Fibroblast of lung (primary cell): ENCODE results near the gene C6orf62. TPM values are rescaled to one million over a fixed set of nuclear protein-coding genes. Genes with fewer than 3 reads are reported as not detected.
"Not testable (repeated sequence)": the region's sequence is repeated elsewhere in the genome, so short reads cannot be mapped to it uniquely, and the experiment has no call there.

Source experiments
- DNase-seq, 2 donors: peaks; one replicate each; pipeline versions ENCODE4 v3.0.0 to v3.0.0-alpha.2; 2010; ENCODE audit warnings: low read depth in 2 of 2
- H2AFZ ChIP-seq: 2 replicates; pipeline ENCODE4 v1.5.1; 2012; ENCODE audit warnings: low read length, control low read depth, inconsistent platforms
- H3K27ac ChIP-seq: 2 replicates; pipeline ENCODE4 v1.5.1; 2011; ENCODE audit warnings: low read length, control low read depth; ENCODE audit not compliant: insufficient read depth
- H3K27me3 ChIP-seq: 2 replicates; pipeline ENCODE4 v1.5.1; 2011; ENCODE audit warnings: mild to moderate bottlenecking, low read length; ENCODE audit not compliant: control insufficient read depth, insufficient read depth
- H3K36me3 ChIP-seq: 2 replicates; pipeline ENCODE4 v1.5.1; 2011; ENCODE audit warnings: low read length; ENCODE audit not compliant: control insufficient read depth, insufficient read depth
- H3K4me1 ChIP-seq: 2 replicates; pipeline ENCODE4 v1.5.1; 2011; ENCODE audit warnings: low read length; ENCODE audit not compliant: control insufficient read depth, insufficient read depth; ENCODE audit errors: extremely low read depth
- H3K4me2 ChIP-seq: 2 replicates; pipeline ENCODE4 v1.5.1; 2011; ENCODE audit warnings: low read length, control low read depth; ENCODE audit not compliant: insufficient read depth; ENCODE audit errors: extremely low read depth
- H3K4me3 ChIP-seq, 4 experiments: fragments of 200-600 bp in 1 of 4; sonication (generic) in 1 of 4; replicated peaks in 1 of 4; 2 replicates each; pipeline ENCODE4 v1.5.1; 2011 to 2016; ENCODE audit warnings: low read length in 4 of 4, low read depth in 3 of 4, mild to moderate bottlenecking in 3 of 4, control low read depth in 2 of 4, inconsistent platforms in 1 of 4, mixed read lengths in 1 of 4; ENCODE audit not compliant: insufficient read depth in 1 of 4; ENCODE audit errors: control extremely low read depth in 1 of 4
- H3K79me2 ChIP-seq: 2 replicates; pipeline ENCODE4 v1.5.1; 2012; ENCODE audit warnings: mild to moderate bottlenecking, low read length, inconsistent platforms; ENCODE audit not compliant: control insufficient read depth, insufficient read depth
- H3K9ac ChIP-seq: 2 replicates; pipeline ENCODE4 v1.5.1; 2011; ENCODE audit warnings: mild to moderate bottlenecking, low read length, control low read depth; ENCODE audit not compliant: insufficient read depth
- H3K9me3 ChIP-seq: 2 replicates; pipeline ENCODE4 v1.5.1; 2012; ENCODE audit warnings: low read depth, low read length; ENCODE audit not compliant: control insufficient read depth, insufficient read depth
- H4K20me1 ChIP-seq: 2 replicates; pipeline ENCODE4 v1.5.1; 2011; ENCODE audit warnings: low read length; ENCODE audit not compliant: control insufficient read depth, insufficient read depth; ENCODE audit errors: extremely low read depth
- EZH2 ChIP-seq: IDR thresholded peaks from 2 replicates; pipeline ENCODE4 v1.5.1; 2012; ENCODE audit warnings: low read length, control low read depth, mild to moderate bottlenecking; ENCODE audit errors: missing control alignments
- polyA plus RNA-seq, 2 donors: library from polyadenylated mRNA; depleted of rRNA in 1 of 2; stranded (reverse) in 1 of 2; unstranded in 1 of 2; fragments of >200 nt; gene quantifications; 2 replicates each; pipeline ENCODE4 v1.2.1, GENCODE V29; 2011 to 2012; ENCODE audit warnings: missing spikeins in 1 of 2
- total RNA-seq: library from RNA; depleted of rRNA; stranded (reverse); fragments of >200 nt; gene quantifications from 2 replicates; pipeline ENCODE4 v1.2.1, GENCODE V29; 2014
- TF ChIP-seq, protein P1 (sequence below), 2 donors: IDR thresholded peaks in 1 of 2; conservative IDR thresholded peaks in 1 of 2; 1 replicate in 1 of 2; 2 replicates in 1 of 2; pipeline ENCODE4 v1.5.1; 2011 to 2012; ENCODE audit warnings: low read length in 2 of 2, control low read depth in 1 of 2, inconsistent platforms in 1 of 2, low read depth in 1 of 2, mild to moderate bottlenecking in 1 of 2

The C6orf62 gene
- total and polyA plus RNA-seq, 2 donors (not counting 1 experiment from before 2014, with no cell fraction given) = 103 to 147 TPM

DNA sequence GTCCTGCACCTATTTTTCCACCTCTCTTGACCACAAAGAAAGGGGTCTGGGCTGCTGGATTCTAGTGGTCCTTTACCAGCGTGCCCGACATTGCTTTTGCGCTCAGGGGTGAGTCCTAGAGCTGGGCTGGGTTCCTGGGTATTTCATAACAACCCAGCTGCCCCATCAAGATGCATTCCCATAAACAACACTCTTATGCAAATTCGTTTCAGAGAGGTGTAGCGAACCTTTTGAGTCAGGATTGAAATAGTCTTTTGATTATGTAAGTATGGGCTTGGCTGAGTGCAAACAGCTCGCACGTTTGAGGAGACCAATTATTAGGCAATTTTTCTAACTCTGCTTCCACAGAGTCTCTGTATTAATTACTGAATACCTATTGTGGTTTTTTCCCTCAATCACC lies 38.4 kb downstream of the C6orf62 start:
- H3K9ac ChIP-seq = no peak overlapping the region
- no peaks in the 10 kb centered on the region for H4K20me1 ChIP-seq
- TF ChIP-seq, protein P1, sequence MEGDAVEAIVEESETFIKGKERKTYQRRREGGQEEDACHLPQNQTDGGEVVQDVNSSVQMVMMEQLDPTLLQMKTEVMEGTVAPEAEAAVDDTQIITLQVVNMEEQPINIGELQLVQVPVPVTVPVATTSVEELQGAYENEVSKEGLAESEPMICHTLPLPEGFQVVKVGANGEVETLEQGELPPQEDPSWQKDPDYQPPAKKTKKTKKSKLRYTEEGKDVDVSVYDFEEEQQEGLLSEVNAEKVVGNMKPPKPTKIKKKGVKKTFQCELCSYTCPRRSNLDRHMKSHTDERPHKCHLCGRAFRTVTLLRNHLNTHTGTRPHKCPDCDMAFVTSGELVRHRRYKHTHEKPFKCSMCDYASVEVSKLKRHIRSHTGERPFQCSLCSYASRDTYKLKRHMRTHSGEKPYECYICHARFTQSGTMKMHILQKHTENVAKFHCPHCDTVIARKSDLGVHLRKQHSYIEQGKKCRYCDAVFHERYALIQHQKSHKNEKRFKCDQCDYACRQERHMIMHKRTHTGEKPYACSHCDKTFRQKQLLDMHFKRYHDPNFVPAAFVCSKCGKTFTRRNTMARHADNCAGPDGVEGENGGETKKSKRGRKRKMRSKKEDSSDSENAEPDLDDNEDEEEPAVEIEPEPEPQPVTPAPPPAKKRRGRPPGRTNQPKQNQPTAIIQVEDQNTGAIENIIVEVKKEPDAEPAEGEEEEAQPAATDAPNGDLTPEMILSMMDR (conservative IDR thresholded peaks at IDR 0.05 in 1 of 2, IDR thresholded peaks at IDR 0.05 in 1 of 2; ENCODE audit: low read depth in 1 of 2, low read length in 2 of 2) = no peak
- no peak for TF ChIP-seq EZH2
- no peak overlapping the region for H3K4me3 ChIP-seq
- no peak overlapping the region for H3K4me2 ChIP-seq
- no peak overlapping the region for H2AFZ ChIP-seq
- no peak overlapping the region for H3K27ac ChIP-seq
- H3K79me2 ChIP-seq = no peaks in the 10 kb centered on the region
- no peaks in the 10 kb centered on the region for H3K4me1 ChIP-seq
- H3K36me3 ChIP-seq = no peaks in the 10 kb centered on the region
- H3K27me3 ChIP-seq = no peaks in the 10 kb centered on the region
- H3K9me3 ChIP-seq = no peaks in the 10 kb centered on the region
- DNase-seq = no peak

DNA sequence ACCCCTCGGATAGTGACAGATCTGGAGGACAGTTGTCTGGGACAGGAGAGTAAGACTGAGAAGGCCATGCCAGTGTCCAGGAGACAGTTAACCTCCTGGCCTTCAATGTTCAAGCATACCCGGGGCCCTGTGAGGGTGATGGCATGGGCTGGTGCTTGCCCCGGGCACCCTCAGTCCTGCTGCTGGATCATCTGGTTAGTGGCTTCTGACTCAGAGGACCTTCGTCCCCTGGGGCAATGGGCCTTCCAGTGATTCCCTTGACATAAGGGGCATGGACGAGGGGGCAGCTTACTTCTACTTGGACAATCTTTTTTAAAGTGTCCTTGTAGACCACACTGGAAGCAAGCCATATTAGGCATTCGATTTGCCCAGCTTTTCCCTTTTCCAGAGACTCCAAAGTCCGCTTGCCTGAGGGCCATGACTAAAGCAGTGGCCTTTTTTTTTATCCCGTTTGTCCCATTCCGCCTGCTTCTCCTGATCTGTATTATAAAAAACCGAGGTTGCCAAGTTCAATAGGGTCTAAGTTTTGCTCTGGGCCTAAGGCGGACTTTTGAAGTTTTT lies 40.1 kb downstream of the C6orf62 start:
- H3K4me3 ChIP-seq, H3K27ac ChIP-seq, H3K4me1 ChIP-seq, H4K20me1 ChIP-seq, H3K79me2 ChIP-seq, H3K9ac ChIP-seq, H2AFZ ChIP-seq, H3K27me3 ChIP-seq, H3K4me2 ChIP-seq, DNase-seq, H3K36me3 ChIP-seq, H3K9me3 ChIP-seq: not testable (repeated sequence)

DNA sequence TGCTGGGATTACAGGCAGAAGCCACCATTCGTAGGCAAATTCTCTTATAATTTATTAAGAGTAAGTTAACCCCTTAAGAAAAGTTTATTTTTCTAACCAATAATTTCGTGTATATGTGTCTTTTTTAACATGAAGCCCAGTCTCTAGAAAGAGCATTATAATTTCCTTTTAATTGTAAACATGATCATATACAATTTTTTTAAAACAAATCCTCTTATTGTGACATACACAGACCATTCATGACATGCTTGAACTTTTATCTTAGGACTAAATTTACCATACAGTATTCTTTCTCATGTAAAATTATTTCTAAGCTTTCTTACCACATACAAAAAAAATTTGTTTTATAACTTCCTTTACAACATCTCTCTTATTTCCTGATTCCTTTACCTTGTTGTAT lies 45.3 kb downstream of the C6orf62 start:
- Histone ChIP-seq H3K4me1 (no peaks in the 10 kb centered on the region), H3K27me3 (no peaks in the 10 kb centered on the region), H3K4me2 (no peak overlapping the region), H3K9me3 (no peaks in the 10 kb centered on the region), H3K79me2 (no peaks in the 10 kb centered on the region), H3K27ac (no peak overlapping the region), H3K4me3 (no peak overlapping the region), H4K20me1 (no peaks in the 10 kb centered on the region), H2AFZ (no peak overlapping the region), H3K9ac (no peak overlapping the region), H3K36me3 (no peaks in the 10 kb centered on the region)
- TF ChIP-seq, protein P1 (conservative IDR thresholded peaks at IDR 0.05 in 1 of 2, IDR thresholded peaks at IDR 0.05 in 1 of 2; ENCODE audit: low read depth in 1 of 2, low read length in 2 of 2) = no peak
- TF ChIP-seq EZH2 = no peak
- DNase-seq = no peak
